IPS-11a (cell line): ENCODE data around the gene MAT2B.
"Not testable (repeated sequence)": the region's sequence is repeated elsewhere in the genome, so short reads cannot be mapped to it uniquely, and the experiment has no call there.

Source experiments
- H3K4me3 ChIP-seq: one replicate; pipeline ENCODE4 v1.5.1; 2013; ENCODE audit warnings: low read depth, low read length, control low read depth

MAT2B gene

DNA sequence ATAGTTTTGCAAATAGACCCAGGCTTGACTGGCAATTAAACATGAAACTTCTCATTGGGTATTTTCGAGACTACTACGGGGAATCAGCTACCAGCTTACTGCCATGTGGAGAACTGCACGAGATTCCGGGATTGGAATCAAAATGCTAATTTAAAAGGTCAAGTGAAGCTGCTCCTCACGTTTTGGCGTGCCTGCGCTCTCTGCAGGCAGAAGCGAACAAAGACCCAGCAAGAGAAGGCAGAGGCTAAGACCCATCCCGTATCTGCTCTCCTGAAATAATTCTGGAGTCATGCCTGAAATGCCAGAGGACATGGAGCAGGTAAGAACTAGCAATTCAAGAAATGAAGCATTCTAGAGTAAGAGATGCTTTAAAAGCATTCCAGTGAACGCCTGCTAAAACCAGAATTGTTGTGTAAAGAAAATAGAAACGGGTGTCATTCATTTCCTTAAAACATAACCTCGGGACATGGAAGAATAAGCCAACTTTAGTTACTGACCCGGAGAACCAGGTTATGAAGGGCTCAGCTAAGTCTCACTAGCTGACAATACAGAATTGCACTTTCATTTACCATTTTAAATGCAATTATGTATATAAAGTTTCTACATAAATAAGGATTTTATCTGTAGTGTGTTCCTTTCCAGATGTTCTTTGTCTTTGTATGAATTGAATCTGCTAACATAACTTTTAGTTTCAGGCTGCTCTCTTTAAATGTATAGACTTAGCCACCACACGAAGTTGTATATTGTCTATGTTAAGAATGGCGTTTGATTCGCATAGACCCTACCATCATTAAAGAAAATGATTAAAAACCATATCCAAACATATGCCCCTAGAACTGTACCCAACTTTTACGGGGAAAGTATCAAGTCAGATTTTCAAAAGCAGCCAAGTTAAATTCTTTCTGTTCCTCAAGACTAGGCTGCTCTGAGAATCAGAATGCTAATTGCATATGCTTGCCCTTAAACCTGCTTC lies 2.0 kb upstream of the MAT2B start:
- peak overlapping the region; percentile 90 for H3K4me3 ChIP-seq

GRCh38 chr5:163504079-163504931 lies 1.1 kb upstream of the MAT2B start:
- peak overlapping the region; percentile 90 for H3K4me3 ChIP-seq

- peak overlapping the region; percentile 90 for H3K4me3 ChIP-seq
Observed at GRCh38 chr5:163505049-163505367, 411 bp upstream of the MAT2B start.

- H3K4me3 ChIP-seq: peak overlapping the region; percentile 90
Observed at GRCh38 chr5:163506095-163506457, 657 bp downstream of the MAT2B start.

DNA sequence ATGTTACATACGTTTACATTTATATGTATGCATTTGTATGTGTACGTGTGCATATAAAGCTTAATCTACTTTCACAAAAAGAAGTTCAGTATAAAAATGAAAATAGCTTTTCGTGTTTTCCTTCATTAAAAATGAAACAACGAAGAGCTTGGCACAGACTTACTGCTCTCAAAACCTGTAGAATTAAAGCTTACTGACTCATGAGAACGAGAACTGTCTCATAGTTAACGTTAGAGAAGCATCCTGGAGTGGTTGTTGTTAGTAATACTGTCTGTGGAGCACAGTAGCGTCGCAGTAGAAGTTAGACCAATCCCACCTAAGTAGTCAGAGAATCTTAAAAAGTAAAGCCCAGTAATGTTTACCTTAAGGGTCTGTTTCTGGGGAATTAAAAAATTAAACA lies 1.3 kb downstream of the MAT2B start:
- peak overlapping the region; percentile 90 for H3K4me3 ChIP-seq

GRCh38 chr5:163508753-163509152 lies 3.3 kb downstream of the MAT2B start:
- no peak overlapping the region for H3K4me3 ChIP-seq

DNA sequence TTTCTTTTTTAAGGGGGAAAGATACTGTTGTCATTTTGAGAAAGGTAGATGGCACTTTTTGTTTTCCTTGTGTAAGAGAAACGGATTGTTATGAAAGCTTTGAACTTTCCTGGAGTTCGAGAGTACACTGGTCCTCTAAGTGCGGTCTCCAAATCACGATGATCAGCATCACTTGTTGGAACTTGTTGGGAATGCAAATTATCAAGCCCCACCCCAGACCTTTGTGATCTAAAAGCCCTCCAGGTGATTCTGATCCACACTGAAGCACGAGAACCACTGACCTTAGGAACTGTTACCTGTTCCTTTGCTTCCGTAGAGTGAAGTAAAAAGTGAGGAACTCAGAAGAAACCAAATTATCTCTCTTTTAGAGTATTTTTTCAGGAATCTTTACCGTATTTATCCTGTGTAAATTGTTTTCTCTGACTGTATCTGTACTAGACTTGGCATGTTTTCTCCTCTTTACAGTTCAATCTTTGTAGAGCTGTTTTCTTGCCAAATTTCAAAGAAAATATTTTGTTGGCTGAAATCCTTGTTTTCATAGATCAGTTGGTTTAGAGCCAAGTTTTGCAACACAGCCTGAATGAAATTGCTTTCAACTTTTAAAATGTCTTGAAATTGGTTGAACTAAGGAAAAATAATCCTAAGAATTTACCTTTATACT lies 4.0 kb downstream of the MAT2B start:
- no peak overlapping the region for H3K4me3 ChIP-seq

GRCh38 chr5:163512526-163512925 lies 7.1 kb downstream of the MAT2B start:
- H3K4me3 ChIP-seq: no peak overlapping the region

GRCh38 chr5:163525096-163525495 lies 19.7 kb downstream of the MAT2B start:
- H3K4me3 ChIP-seq: no peak overlapping the region

DNA sequence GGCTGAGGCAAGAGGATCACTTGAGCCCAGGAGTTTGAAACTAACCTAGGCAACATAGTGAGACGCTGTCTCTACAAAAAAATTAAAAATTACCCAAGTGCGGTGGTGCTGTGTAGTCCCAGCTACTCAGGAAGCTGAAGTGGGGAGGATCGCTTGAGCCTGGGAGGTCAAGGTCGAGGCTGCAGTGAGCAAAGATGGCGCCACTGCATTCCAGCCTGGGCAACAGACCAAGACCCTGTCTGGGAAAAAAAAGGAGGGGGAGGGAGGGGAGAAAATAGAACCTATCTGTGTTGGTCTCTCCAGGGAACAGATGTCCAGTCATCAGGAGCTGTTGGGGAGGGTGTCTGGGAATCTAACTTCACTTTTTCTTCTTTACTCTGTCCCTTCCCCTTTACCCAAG lies 24.3 kb downstream of the MAT2B start:
- H3K4me3 ChIP-seq: no peak overlapping the region

- H3K4me3 ChIP-seq: no peak overlapping the region
Observed at GRCh38 chr5:163531272-163531671, 25.9 kb downstream of the MAT2B start.

- H3K4me3 ChIP-seq: no peak overlapping the region
Observed at GRCh38 chr5:163532171-163533084, 27.0 kb downstream of the MAT2B start.

DNA sequence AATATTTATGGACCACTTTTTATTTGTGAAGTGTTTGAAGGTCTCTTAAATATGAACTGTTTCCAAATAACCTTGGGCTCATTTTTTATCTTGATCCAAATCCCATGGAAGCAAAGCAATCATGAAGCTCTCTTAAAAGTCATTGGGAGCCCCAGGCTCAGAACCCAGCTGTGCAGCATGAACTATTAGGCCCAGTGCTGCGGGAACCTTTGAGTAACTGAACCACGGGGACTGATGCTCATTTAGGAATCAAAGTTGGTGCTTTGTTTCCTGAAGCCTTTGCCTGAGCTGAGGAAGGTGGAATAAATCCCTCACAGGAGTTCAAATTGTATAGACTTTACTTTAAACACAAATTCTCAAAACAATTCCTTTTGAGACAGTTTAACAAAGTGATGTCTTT lies 27.8 kb downstream of the MAT2B start:
- no peak overlapping the region for H3K4me3 ChIP-seq

DNA sequence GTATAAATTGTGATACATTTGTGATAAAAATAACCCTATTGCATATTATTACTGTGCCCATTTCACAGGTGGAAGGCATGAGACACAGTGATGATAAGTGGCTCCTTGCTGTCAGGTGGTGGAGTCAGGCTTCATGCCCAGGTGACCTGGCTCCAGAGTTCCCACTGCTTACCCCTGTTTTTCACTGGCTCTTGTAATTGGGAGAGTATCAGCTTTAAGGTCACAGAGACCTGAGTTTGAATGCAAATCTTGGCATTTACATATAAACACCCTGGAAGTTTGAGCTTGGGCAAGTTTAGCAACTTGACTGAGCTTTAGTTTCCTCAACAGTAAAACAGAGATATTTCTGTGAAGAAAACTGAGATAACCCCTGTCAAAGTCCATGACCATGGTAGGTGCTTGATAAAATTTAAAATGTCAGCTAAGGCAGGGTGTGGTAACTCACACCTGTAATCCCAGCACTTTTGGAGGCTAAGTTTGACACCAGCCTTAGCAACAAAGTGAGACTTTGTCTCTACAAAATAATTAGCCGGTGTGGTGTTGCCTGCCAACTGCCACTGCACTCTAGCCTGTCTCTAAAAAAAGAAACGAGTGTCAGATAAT lies 29.2 kb downstream of the MAT2B start:
- no peak overlapping the region for H3K4me3 ChIP-seq

GRCh38 chr5:163535290-163535689 lies 29.9 kb downstream of the MAT2B start:
- no peak overlapping the region for H3K4me3 ChIP-seq

DNA sequence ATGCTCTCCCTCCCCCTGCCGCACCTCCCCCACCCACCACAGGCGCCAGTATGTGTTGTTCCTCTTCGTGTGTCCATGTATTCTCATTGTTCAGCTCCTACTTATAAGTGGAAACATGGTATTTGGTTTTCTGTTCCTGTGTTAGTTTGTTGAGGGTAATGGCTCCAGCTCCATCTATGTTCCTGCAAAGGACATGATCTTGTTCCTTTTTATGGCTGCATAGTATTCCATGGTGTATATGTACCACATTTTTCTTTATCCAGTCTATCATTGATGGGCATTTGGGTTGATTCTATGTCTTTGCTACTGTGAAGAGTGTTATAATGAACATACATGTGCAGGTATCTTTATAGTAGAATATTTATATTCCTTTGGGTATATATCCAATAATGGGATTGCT lies 31.0 kb downstream of the MAT2B start:
- not testable (repeated sequence) for H3K4me3 ChIP-seq

GRCh38 chr5:163540696-163541095 lies 35.3 kb downstream of the MAT2B start:
- no peak overlapping the region for H3K4me3 ChIP-seq

GRCh38 chr5:163542771-163543170 lies 37.4 kb downstream of the MAT2B start:
- H3K4me3 ChIP-seq: no peak overlapping the region

- H3K4me3 ChIP-seq: no peak overlapping the region
Observed at GRCh38 chr5:163544041-163544440, 38.6 kb downstream of the MAT2B start.

- H3K4me3 ChIP-seq: no peak overlapping the region
Observed at GRCh38 chr5:163544836-163545235, 39.4 kb downstream of the MAT2B start.
